Measurements from ENCODE around the gene ATP6V1B1. TPM values are rescaled to one million over a fixed set of nuclear protein-coding genes. Genes with fewer than 3 reads are reported as not detected.

The ATP6V1B1 gene
- polyA plus RNA-seq, 3 donors from 2014 or later = not detected

DNA sequence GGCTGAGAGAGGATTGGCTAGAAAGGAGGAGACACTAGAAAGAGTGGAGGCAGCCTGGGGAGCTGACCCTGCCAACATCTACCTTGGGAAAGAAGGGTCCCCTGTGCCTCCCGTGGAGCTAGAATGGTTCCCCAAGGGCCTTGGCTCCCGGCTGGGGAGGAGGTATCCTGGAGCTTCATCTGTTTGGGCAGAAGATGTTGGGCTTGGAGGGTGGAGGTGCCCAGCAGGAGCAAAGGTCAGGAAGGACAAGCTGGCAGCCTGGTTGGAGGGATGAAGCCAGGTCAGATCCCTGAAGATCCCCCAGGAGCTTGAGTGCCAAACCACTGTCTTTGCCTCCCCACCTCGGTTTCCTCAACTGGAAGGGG, 2.9 kb downstream of the ATP6V1B1 start:
- Mint-ChIP-seq H3K9me3 (no peaks in the 10 kb centered on the region), H3K27ac (no peak overlapping the region), H3K4me3 (no peak overlapping the region), H3K4me1 (no peaks in the 10 kb centered on the region), H3K27me3 (ENCODE audit: low read depth in 3 of 3) (peaks cover 2 to 13% (median 2%) of the 10 kb centered on the region in 3 donors), H3K36me3 (no peaks in the 10 kb centered on the region)
- no peak for DNase-seq

DNA sequence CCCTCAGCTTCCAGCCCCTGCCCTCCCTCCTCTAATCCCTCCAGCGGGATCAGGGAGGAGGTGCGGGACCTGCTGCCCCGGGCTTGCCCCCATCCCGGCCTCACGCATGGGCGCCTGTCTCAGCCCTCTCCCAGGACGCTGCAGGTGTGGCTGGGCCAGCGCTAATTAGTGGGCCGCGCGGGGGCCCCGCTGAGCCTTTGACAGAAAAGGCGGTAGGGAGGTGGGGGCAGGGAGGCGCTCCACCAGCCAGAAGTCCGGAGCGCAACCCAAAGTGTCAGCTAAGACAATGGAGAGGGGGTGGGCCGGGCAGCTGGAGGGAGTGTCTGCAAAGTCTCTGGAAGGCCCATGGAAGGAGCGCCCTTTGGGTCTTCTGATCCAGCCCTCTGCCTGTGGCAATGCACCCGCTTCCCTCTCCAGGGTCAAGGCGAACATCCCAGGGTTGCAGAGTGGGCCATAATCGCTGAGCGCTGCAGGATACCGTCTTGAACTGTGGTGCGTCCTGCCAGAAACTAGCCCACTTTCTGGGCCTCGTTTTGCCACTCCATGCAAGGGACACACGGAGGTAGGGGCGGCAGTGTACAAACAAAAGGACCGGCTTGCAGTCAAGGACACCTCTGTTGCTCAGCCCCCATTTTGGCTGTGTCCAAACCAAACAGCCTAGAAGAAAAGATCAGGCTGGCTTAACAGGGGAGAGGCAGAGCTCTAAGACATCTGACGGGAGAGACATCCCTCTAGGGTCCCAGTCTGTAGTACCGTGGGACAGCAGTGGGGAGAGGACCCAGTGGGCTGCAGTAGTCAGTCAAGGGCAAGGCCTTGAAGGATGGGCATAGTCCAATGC, 3.5 kb downstream of the ATP6V1B1 start:
- Mint-ChIP-seq H3K4me3 (no peak overlapping the region), H3K9me3 (no peaks in the 10 kb centered on the region), H3K27me3 (ENCODE audit: low read depth in 3 of 3) (peaks cover 2 to 13% (median 2%) of the 10 kb centered on the region in 3 donors), H3K36me3 (no peaks in the 10 kb centered on the region), H3K4me1 (no peaks in the 10 kb centered on the region), H3K27ac (no peak overlapping the region)
- DNase-seq = no peak

DNA sequence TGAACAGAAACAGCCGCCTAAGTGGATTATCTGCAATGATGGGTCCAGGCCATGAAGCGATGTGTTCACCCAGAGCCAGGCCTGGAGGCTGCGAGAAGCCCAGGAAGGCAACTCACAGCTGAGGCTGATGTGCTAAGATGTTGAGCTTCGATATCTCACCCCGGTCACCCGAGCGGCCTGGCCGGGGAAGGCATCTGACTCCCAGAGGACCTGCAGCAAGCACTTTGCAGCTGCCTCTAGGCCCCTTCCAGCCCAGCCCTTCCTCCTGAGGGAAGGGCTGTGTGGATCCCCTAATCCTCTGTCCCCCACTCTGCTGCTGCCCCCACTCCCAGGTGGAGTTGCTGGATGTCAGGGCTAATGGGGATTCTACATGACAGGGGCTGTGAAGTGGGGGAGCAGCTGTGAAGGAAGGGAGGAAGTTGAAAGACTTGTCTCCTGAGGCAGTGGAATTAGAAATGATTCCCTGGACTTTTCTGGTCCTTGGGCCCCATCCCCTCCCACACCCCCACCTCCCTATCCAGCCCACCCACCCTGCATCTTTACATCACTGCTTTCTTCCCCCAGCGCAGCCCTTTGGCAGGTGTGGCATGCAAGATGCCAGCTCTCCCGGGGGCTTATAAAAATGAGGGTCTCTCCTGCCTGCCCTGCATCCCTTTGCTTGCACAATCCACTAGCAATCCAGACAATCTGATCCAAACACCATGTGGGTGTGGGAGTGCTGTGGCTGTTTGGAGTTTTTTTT, 4.3 kb downstream of the ATP6V1B1 start:
- no peaks in the 10 kb centered on the region for H3K4me1 Mint-ChIP-seq
- no peaks in the 10 kb centered on the region for H3K9me3 Mint-ChIP-seq
- no peak for DNase-seq
- no peaks in the 10 kb centered on the region for H3K36me3 Mint-ChIP-seq
- no peak overlapping the region for H3K4me3 Mint-ChIP-seq
- no peak overlapping the region for H3K27ac Mint-ChIP-seq
- peaks cover 0 to 12% (median 2%) of the 10 kb centered on the region in 3 donors for H3K27me3 Mint-ChIP-seq (ENCODE audit: low read depth in 3 of 3)

DNA sequence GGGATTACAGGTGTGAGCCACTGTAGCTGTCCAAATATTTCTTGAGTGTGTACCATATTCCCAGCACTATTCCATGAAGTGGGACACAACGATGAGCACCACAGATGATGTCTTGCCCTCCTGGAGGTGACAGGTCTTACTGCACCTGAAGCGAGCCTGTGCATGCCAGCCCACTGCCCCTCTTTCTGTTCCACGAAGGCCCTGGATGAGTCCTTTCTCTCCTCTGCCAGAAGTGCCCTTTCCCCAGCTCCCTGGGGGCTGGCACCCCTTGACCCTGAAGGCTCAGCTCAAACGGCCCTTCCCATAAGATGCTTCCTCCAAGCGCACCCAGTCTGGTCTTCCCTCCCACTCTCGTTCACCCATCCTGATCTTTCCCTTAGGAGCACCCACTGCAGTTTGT, 5.5 kb downstream of the ATP6V1B1 start:
- Mint-ChIP-seq H3K4me3 (no peak overlapping the region), H3K27me3 (ENCODE audit: low read depth in 3 of 3) (peaks cover 0 to 9% (median 2%) of the 10 kb centered on the region in 3 donors), H3K9me3 (no peaks in the 10 kb centered on the region), H3K36me3 (no peaks in the 10 kb centered on the region), H3K4me1 (no peaks in the 10 kb centered on the region), H3K27ac (no peak overlapping the region)
- no peak for DNase-seq

DNA sequence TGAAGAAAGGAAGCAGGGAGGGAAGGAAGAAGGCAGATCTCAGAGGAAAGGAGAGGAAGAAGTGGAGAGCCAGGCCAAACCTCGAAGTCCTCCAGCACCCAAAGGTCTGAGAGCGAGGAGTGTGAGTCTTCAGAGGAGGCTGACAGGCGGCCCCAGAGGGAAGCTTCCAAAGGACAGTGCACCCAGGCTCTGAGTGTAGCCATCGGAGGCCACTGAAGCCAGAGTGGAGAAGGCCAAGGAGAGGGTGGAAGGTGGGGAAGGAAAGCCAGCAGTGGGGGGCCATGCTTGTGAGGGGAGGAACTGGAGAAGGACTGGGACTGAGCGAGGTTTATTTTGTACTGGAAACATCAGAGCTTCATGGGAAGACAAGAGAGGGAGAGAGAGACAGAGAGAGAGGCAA, 6.0 kb downstream of the ATP6V1B1 start:
- Mint-ChIP-seq H3K4me1 (no peaks in the 10 kb centered on the region), H3K4me3 (no peak overlapping the region), H3K36me3 (no peaks in the 10 kb centered on the region), H3K9me3 (no peaks in the 10 kb centered on the region), H3K27ac (no peak overlapping the region), H3K27me3 (ENCODE audit: low read depth in 3 of 3) (peaks cover 0 to 11% (median 2%) of the 10 kb centered on the region in 3 donors)
- no peak for DNase-seq

DNA sequence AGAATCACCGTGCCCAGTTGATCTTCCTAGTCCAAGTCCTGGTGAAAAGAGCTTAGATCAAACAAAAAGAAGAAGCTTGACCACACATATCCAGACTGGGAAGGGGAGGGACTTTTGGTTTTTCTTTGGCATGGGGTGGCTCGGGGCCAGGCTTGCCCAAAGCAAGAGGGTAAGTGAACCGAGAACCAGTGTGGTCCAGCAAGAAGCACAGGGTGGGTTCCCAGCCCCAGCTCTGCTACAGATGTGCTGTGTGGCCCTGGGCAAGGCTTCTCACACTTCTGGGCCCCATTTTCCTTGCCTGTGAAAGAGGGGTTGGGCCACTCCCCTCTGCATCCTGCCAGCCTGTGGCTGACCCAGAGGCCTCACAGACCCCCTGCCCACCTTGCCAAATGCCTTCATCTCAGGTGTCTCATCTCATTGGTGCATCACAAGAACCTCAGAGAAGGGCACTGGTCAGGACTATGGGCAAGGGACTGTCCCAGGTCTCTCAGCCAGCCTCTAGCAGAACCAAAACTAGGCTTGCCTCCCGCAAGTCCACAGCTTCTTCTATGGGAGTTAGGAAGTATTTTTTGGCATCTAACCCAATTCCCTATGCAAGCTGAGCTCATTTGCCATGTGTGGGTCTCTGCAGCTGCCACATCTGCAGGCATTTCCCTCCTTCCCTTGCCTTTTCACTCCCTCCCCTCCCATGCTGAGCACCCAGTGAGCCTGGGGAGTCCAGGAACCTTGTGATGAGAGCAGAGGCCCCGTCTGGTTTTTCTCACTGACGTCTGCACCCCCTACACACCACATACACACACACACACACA, 6.9 kb downstream of the ATP6V1B1 start:
- peaks cover 0 to 4% of the 10 kb centered on the region in 2 donors for H3K4me1 Mint-ChIP-seq
- no peak overlapping the region for H3K27ac Mint-ChIP-seq
- DNase-seq = no peak

DNA sequence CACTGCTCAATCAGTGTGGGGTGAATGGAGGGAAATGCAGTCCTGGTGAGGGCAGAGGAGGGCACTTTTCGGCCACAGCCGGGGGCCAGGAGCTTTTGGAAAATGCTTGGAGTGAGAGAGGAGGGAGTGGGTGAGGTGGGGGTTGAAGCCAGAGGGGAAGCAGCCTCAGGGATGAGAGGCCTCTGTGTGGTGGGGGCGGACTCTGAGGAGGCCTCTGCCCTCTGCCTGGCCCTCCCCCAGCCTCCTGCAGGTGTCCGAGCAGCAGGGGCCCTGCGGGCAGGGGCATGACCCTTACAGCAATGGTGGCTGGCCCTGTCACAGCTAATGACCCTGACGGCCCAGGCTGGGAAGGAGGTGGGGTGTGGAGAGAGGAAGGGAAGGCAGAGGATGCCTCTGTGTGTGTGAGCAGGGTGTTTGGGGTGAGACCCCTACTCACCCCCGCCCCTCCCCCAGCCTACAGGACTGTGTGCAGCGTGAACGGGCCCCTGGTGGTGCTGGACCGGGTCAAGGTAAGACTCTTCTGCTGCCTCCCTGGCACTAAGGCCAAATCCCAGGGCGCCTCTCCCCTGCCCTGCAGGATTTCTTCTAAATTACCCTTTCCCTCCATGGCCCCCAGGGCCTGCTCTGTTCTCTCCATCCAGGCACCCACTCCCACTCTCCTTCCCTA, 7.6 kb downstream of the ATP6V1B1 start:
- no peak overlapping the region for H3K27ac Mint-ChIP-seq
- no peak for DNase-seq
- peaks cover 6 to 11% of the 10 kb centered on the region in 2 donors for H3K4me1 Mint-ChIP-seq
- no peak overlapping the region for H3K4me3 Mint-ChIP-seq
- H3K36me3 Mint-ChIP-seq = no peaks in the 10 kb centered on the region
- peaks cover 0 to 2% (median 0%) of the 10 kb centered on the region in 6 donors for H3K9me3 Mint-ChIP-seq
- H3K27me3 Mint-ChIP-seq (ENCODE audit: low read depth in 3 of 3) = peaks cover 3 to 10% (median 5%) of the 10 kb centered on the region in 3 donors

More for the DNA sequence above, 6.9 kb downstream of the ATP6V1B1 start:
- no peaks in the 10 kb centered on the region for H3K9me3 Mint-ChIP-seq
- H3K4me3 Mint-ChIP-seq = no peak overlapping the region
- H3K27me3 Mint-ChIP-seq (ENCODE audit: low read depth in 3 of 3) = peaks cover 0 to 11% (median 2%) of the 10 kb centered on the region in 3 donors
- no peaks in the 10 kb centered on the region for H3K36me3 Mint-ChIP-seq

DNA sequence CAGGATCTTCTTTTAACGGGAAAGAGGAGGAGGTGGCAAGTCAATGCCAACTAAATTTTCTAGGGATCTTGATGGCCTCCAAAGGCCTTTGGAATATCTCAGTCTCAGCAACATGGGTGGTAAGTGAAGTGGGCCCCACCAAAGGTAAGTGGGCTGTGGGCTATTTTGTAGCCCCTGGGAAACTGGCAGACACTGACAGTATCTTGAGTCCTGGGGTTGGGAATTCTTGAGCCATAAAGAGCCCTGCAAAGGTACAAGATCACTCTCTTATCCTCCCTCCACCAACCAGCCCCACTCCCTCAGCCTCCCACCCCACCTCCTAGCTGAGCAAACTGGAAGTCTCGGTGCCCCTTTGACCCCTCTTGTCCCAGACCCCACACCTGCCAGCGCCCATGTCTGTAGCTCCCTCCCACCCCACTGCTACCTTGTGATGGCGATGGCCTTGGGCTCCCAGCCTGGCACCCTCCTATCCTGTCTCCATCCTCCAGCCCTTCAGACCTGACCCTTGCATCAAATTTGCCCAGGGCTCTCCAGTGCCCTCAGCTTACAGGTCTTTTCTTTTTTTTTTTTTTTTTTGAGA, 8.5 kb downstream of the ATP6V1B1 start:
- no peak for DNase-seq
- Mint-ChIP-seq H3K27me3 (ENCODE audit: low read depth in 3 of 3) (peaks cover 5 to 7% (median 6%) of the 10 kb centered on the region in 3 donors), H3K4me3 (no peak overlapping the region), H3K4me1 (peaks cover 9 to 13% of the 10 kb centered on the region in 2 donors), H3K36me3 (no peaks in the 10 kb centered on the region), H3K9me3 (peaks cover 0 to 2% (median 0%) of the 10 kb centered on the region in 6 donors), H3K27ac (no peak overlapping the region)

DNA sequence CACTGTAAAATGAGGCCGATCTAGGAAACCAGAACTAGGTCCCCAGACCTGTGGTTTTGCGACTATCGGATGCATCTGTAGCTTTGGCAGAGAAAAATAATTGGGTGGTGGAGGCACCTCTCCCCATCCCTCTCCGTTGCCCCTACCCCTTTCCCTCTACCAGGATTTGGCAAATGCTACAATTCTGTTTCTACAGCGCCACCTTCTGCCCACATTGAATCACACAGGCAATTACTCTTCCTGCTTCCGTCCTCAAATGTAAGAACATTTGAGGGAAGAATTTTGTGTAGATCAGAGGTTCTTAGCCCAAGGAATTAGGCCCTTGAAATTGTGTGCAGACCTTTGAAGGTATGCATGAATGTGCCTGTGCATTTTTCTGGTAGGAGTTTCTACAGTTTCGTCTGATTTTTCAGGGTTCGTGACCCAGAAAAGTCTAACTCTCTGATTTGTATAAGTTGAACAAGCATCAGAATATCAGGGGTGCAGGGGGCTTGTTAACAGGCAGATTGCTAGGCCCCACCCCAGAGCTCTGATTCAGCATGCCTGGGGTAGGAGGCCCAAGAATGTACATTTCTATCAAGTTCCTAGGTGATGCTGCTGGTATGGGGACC, 11.2 kb downstream of the ATP6V1B1 start:
- Mint-ChIP-seq H3K27me3 (ENCODE audit: low read depth in 3 of 3) (peaks cover 4 to 13% (median 6%) of the 10 kb centered on the region in 3 donors), H3K4me1 (peaks cover 9 to 13% of the 10 kb centered on the region in 2 donors), H3K27ac (no peak overlapping the region), H3K9me3 (peaks cover 0 to 2% (median 0%) of the 10 kb centered on the region in 6 donors), H3K36me3 (no peaks in the 10 kb centered on the region), H3K4me3 (peak overlapping the region in 1 of 5 donors; percentile 88)
- DNase-seq = peak; percentile 30 to 52 (median 33)

DNA sequence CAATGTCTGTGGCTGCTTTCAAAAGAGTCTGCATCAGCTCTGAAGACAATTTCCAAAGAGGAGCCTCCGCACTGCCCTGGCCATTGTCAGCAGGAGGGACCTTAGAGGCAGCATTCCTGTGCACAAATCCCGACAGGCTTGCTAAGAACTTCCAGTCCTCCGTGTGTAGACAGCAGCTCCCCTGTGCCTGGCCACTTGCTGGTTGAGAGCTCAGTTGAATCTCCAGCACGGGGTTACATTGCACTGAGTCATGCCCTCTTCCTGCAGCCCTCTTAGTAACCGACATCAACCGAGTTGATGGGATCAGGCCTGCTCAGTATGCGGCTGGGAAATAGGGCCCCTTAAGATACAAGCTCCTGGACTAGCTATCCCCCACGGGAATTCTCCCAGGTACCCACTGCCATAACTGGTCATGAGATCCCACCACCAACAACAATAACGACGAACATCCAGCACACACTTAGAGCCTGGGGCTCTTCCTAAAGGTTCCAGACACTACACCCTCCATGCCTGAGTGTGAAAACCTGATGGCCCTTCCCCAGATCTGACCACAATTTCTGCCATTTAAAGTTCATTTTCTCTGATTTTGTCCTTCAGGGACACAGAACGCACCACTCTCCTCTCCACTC, 12.0 kb downstream of the ATP6V1B1 start:
- Mint-ChIP-seq H3K36me3 (no peaks in the 10 kb centered on the region), H3K9me3 (peaks cover 0 to 2% (median 0%) of the 10 kb centered on the region in 6 donors), H3K27ac (no peak overlapping the region), H3K4me3 (peak overlapping the region; percentile 55 to 89 (median 81)), H3K4me1 (peaks cover 9 to 13% of the 10 kb centered on the region in 2 donors), H3K27me3 (ENCODE audit: low read depth in 3 of 3) (peaks cover 4 to 16% (median 6%) of the 10 kb centered on the region in 3 donors)
- DNase-seq = no peak

DNA sequence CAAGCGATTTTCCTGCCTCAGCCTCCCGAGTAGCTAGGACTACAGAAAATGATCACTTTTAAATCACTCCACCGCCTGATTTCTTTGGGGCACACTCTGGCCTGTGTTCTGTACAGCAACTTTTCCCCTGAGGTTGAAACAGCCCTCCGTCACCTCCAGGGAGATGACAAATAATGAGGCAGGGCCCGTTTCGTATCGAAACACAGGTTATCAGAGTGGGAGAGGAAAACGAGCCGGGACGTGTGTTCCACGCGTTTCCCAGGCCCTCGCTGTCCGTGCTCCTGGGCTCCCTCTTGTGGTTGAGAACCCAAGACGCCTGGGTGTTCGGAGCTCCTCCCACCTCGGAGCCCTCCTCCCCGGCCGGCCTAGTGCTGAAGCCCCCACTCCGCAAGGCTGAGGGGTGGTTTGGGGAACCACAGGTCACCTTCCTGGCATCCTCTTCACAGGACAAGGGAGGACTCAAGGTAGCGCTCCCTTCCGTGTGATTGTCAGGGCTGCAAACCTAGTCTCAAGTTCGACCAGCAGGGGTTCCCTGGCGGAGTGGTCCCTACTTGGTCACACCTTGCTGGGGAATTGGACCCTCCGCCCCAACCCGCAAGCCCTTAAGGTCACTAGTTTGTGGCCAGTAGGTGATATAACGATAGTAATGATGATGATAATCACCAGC, 12.8 kb downstream of the ATP6V1B1 start:
- Mint-ChIP-seq H3K4me1 (peaks cover 9 to 13% of the 10 kb centered on the region in 2 donors), H3K4me3 (peak overlapping the region; percentile 58 to 89 (median 81)), H3K27ac (peak overlapping the region in 1 of 6 donors; percentile 70), H3K36me3 (no peaks in the 10 kb centered on the region), H3K27me3 (ENCODE audit: low read depth in 3 of 3) (peaks cover 6 to 19% (median 7%) of the 10 kb centered on the region in 3 donors), H3K9me3 (peaks cover 0 to 2% (median 0%) of the 10 kb centered on the region in 6 donors)
- DNase-seq = peak; percentile 63 to 74 (median 65)

DNA sequence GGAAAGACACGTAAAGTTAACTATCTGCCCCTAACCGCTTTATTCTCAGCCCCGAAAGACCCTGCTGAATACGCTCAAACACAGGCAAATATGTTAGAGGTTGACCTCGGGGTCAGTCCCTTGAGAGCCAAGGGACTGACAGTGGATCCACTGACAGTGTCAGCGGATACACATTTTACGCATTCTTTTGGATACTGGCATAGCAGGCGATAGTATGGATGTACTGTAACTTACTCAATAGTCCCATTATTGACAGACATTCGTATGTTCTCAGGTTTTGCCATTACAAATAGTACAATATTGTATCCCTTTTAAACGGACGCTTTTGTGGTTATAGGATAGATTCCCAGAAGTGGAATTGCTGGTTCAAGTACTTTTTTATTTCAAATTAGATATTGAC, 13.4 kb downstream of the ATP6V1B1 start:
- Mint-ChIP-seq H3K27me3 (ENCODE audit: low read depth in 3 of 3) (peaks cover 8 to 23% (median 10%) of the 10 kb centered on the region in 3 donors), H3K9me3 (peaks cover 0 to 2% (median 0%) of the 10 kb centered on the region in 6 donors), H3K4me1 (peaks cover 9 to 13% of the 10 kb centered on the region in 2 donors), H3K27ac (no peak overlapping the region), H3K4me3 (peak overlapping the region in 1 of 5 donors; percentile 27), H3K36me3 (no peaks in the 10 kb centered on the region)
- DNase-seq = no peak
